ENCODE measurements around the gene UNC13B.

UNC13B gene

GRCh38 chr9:35452481-35452880 lies 290.7 kb downstream of the UNC13B start:
- no peak for DNase-seq

GRCh38 chr9:35453786-35454185 lies 292.0 kb downstream of the UNC13B start:
- no peak for DNase-seq

All from stimulated activated naive CD4-positive, alpha-beta T cell (primary cell).